Measurements from ENCODE around the gene CASKIN1. TPM values are rescaled to one million over a fixed set of nuclear protein-coding genes. Genes with fewer than 3 reads are reported as not detected.

Gene CASKIN1
- total and polyA plus RNA-seq, 10 of the 15 experiments (the other 5 are each of a cell fraction or from before 2014, with no cell fraction given), result 0.03 to 0.33 (median 0.11) TPM; not detected in 5

DNA sequence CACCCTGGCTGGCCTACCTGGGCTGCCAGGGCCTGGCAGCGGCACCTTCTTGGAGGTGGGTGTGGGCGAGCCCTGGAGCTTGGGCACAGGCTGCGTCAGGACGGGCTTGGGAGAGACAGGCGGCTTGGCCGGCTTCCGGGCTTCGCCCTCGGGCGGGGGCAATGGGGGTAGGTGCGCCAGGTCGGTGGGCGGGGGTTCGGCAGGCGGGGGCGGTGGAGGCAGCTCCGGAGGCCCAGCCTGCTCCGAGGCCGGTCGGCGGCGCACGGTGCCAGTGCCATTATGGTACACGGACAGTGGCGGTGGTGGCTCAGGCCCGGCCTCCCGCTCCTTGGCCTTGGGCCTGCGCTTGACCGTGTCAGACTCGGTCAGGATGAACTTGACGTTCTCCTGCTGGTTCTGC is 16.8 kb downstream of the CASKIN1 start:
- ChIA-PET POLR2A (no interaction called here), RAD21 (ENCODE audit: unreplicated experiment) (no interaction called here), CTCF (no interaction called here), SMC1A (ENCODE audit: uncharacterized antibody, unreplicated experiment) (no interaction called here)
- Histone ChIP-seq H2AFZ (ENCODE audit: control insufficient read depth, low read depth, low read length) (no peak overlapping the region), H3K9ac (ENCODE audit: control insufficient read depth, insufficient read depth, low read length) (no peak overlapping the region), H3K9me3 (replicated peaks; ENCODE audit: control insufficient read depth, insufficient read depth, low read length) (no peaks in the 10 kb centered on the region), H3K79me2 (ENCODE audit: control insufficient read depth, insufficient read depth, low read length) (no peaks in the 10 kb centered on the region), H4K20me1 (ENCODE audit: control insufficient read depth, insufficient read depth) (no peaks in the 10 kb centered on the region), H3K4me1 (ENCODE audit: control insufficient read depth, insufficient read depth, low read length) (no peaks in the 10 kb centered on the region), H3K4me2 (ENCODE audit: control insufficient read depth, insufficient read depth) (no peak overlapping the region), H3K4me3 (no peak overlapping the region), H3K27ac (ENCODE audit: control insufficient read depth, insufficient read depth) (no peak overlapping the region), H3K27me3 (replicated peaks in 1 of 2; ENCODE audit: control insufficient read depth in 2 of 2, insufficient read depth in 2 of 2, low read length in 1 of 2) (no peaks in the 10 kb centered on the region; a peak in 1 of 4 replicates), H3K36me3 (ENCODE audit: control insufficient read depth in 2 of 2, insufficient read depth in 2 of 2, low read length in 1 of 2) (peaks cover 3 to 4% of the 10 kb centered on the region in 2 experiments; a peak in 3 of 4 replicates)
- DNase-seq (ENCODE audit: low read depth, low spot score) (no peak), FAIRE-seq (no peak), ATAC-seq (no peak)
- 98% methylated on average over 15 of the region's 31 CpGs for WGBS (ENCODE audit: insufficient coverage, insufficient replicate concordance, low lambda C conversion rate, missing lambda C conversion rate)
- TF ChIP-seq STAT1 (conservative IDR thresholded peaks at IDR 0.05) (no peak), POLR2AphosphoS5 (IDR thresholded peaks at IDR 0.05; ENCODE audit: low read length) (no peak), USF2 (IDR thresholded peaks at IDR 0.05; ENCODE audit: borderline replicate concordance, low read depth, low read length) (no peak), MLLT1 (IDR thresholded peaks at IDR 0.05) (no peak), PML (IDR thresholded peaks at IDR 0.05; ENCODE audit: low read length) (no peak), GABPA (IDR thresholded peaks at IDR 0.05; ENCODE audit: low read depth) (no peak), RCOR1 (conservative IDR thresholded peaks at IDR 0.05; ENCODE audit: low read depth, low read length) (no peak)
- TF ChIP-seq, protein P1, sequence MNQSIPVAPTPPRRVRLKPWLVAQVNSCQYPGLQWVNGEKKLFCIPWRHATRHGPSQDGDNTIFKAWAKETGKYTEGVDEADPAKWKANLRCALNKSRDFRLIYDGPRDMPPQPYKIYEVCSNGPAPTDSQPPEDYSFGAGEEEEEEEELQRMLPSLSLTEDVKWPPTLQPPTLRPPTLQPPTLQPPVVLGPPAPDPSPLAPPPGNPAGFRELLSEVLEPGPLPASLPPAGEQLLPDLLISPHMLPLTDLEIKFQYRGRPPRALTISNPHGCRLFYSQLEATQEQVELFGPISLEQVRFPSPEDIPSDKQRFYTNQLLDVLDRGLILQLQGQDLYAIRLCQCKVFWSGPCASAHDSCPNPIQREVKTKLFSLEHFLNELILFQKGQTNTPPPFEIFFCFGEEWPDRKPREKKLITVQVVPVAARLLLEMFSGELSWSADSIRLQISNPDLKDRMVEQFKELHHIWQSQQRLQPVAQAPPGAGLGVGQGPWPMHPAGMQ (IDR thresholded peaks at IDR 0.05; ENCODE audit: borderline replicate concordance), result no peak
- intact Hi-C loops (cut with micrococcal nuclease; ENCODE audit: unreplicated experiment) (no loop called here), in situ Hi-C loops (cut with MboI) (no loop called here)
- BruUV-seq (replicated peaks), result no TSS peak
